NCI-H524 (cell line): Measurements from ENCODE around the gene MCC.
A peak's percentile ranks its signal among the peaks of the same experiment; 100 is the strongest.

Experiments used
- DNase-seq, 2 experiments: peaks; one replicate each; lab custom pipeline; 2025; lab: John Stamatoyannopoulos, UW

MCC gene

GRCh38 chr5:113108485-113108884 is 379.8 kb downstream of the MCC start:
- no peak for DNase-seq

GRCh38 chr5:113106821-113107220 is 381.4 kb downstream of the MCC start:
- DNase-seq: no peak

- no peak for DNase-seq
These were observed 382.5 kb downstream of the MCC start for GRCh38 chr5:113105693-113106280.

- DNase-seq: no peak
These were observed 384.9 kb downstream of the MCC start for GRCh38 chr5:113103330-113103729.

GRCh38 chr5:113102121-113102531 is 386.1 kb downstream of the MCC start:
- DNase-seq: no peak

- no peak for DNase-seq
These were observed 387.3 kb downstream of the MCC start for GRCh38 chr5:113100981-113101380.

- DNase-seq: no peak
These were observed 388.4 kb downstream of the MCC start for GRCh38 chr5:113099822-113100221.

- DNase-seq: no peak
These were observed 389.9 kb downstream of the MCC start for GRCh38 chr5:113098378-113098777.

GRCh38 chr5:113095831-113096230 is 392.4 kb downstream of the MCC start:
- DNase-seq: no peak

GRCh38 chr5:113093558-113093957 is 394.7 kb downstream of the MCC start:
- no peak for DNase-seq

GRCh38 chr5:113092683-113093082 is 395.6 kb downstream of the MCC start:
- DNase-seq: no peak

GRCh38 chr5:113091622-113092021 is 396.6 kb downstream of the MCC start:
- no peak for DNase-seq

GRCh38 chr5:113090336-113091106 is 397.7 kb downstream of the MCC start:
- peak; percentile 7 to 35 for DNase-seq

GRCh38 chr5:113089653-113090335 is 398.5 kb downstream of the MCC start:
- DNase-seq: no peak

GRCh38 chr5:113087976-113088514 is 400.2 kb downstream of the MCC start:
- peak; percentile 62 to 70 for DNase-seq

- peak in 1 of 2 experiments; percentile 8 for DNase-seq
These were observed 402.3 kb downstream of the MCC start for GRCh38 chr5:113085880-113086409.

- DNase-seq: no peak
These were observed 403.2 kb downstream of the MCC start for GRCh38 chr5:113085084-113085414.

- peak; percentile 94 to 97 for DNase-seq
These were observed 403.7 kb downstream of the MCC start for GRCh38 chr5:113084402-113085083.

GRCh38 chr5:113083481-113083880 is 404.8 kb downstream of the MCC start:
- no peak for DNase-seq

GRCh38 chr5:113082547-113082905 is 405.7 kb downstream of the MCC start:
- no peak for DNase-seq

GRCh38 chr5:113081881-113082546 is 406.2 kb downstream of the MCC start:
- DNase-seq: no peak
